ENCODE results near the gene MCTP1.

- TF ChIP-seq CTCF (IDR thresholded peaks at IDR 0.05; ENCODE audit: low read depth, low read length) (no peak), EZH2phosphoT487 (IDR thresholded peaks at IDR 0.05; ENCODE audit: low read depth) (no peak)
These were observed 257.1 kb downstream of the MCTP1 start for GRCh38 chr5:95027775-95028174.

Measured in OCI-LY3 (cell line).